H1 (cell line): ENCODE measurements around the gene ADAD1.

Source experiments
- EGR1 ChIP-seq: IDR thresholded peaks from 2 replicates; pipeline ENCODE4 v1.6.1; 2011; ENCODE audit warnings: low read depth, low read length, borderline replicate concordance
- MAFK ChIP-seq: IDR thresholded peaks from 2 replicates; pipeline ENCODE4 v1.6.1; 2012; ENCODE audit warnings: low read depth, mild to moderate bottlenecking, improper control_type of control experiment, low read length
- POLR2A ChIP-seq, 2 experiments: IDR thresholded peaks; 1 replicate in 1 of 2; 2 replicates in 1 of 2; pipeline ENCODE4 v1.6.1; 2011; ENCODE audit warnings: low read depth in 2 of 2, low read length in 2 of 2, mild to moderate bottlenecking in 2 of 2; ENCODE audit errors: control extremely low read depth in 1 of 2
- POLR2AphosphoS5 ChIP-seq: IDR thresholded peaks from 2 replicates; pipeline ENCODE4 v1.6.1; 2011; ENCODE audit warnings: low read depth, low read length
- TF ChIP-seq, protein P1 (sequence below), 3 experiments: IDR thresholded peaks; 1 replicate in 2 of 3; 2 replicates in 1 of 3; pipeline versions ENCODE4 v1.5.1 to v1.6.1; 2011; ENCODE audit warnings: low read length in 3 of 3, mild to moderate bottlenecking in 3 of 3, inconsistent platforms in 2 of 3, low read depth in 1 of 3, moderate library complexity in 1 of 3; ENCODE audit not compliant: insufficient read depth in 1 of 3; ENCODE audit errors: control extremely low read depth in 1 of 3

DNA sequence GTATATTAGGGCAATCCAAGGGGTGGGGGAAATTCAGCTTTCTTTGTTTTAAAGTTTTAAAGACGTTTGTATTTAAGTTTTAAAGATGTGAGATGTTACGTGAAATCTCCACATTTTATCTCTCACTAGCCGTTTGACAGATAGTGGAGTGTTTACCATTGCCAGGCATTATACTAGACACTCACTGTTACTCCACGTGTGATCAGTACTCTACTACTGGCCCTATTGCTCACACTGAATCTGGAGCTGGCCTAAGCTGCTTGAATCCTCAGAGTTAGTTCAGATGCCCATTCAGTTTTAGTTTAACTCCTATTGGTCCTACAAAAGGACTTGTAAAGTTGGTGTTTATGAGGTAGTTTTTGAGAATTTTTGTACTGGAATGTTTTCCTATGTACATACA is 4.5 kb downstream of the ADAD1 start:
- TF ChIP-seq POLR2A (IDR thresholded peaks at IDR 0.05; ENCODE audit: control extremely low read depth in 1 of 2, low read depth in 2 of 2, low read length in 2 of 2) (no peak), EGR1 (no peak), MAFK (no peak), POLR2AphosphoS5 (no peak)
- TF ChIP-seq, protein P1, sequence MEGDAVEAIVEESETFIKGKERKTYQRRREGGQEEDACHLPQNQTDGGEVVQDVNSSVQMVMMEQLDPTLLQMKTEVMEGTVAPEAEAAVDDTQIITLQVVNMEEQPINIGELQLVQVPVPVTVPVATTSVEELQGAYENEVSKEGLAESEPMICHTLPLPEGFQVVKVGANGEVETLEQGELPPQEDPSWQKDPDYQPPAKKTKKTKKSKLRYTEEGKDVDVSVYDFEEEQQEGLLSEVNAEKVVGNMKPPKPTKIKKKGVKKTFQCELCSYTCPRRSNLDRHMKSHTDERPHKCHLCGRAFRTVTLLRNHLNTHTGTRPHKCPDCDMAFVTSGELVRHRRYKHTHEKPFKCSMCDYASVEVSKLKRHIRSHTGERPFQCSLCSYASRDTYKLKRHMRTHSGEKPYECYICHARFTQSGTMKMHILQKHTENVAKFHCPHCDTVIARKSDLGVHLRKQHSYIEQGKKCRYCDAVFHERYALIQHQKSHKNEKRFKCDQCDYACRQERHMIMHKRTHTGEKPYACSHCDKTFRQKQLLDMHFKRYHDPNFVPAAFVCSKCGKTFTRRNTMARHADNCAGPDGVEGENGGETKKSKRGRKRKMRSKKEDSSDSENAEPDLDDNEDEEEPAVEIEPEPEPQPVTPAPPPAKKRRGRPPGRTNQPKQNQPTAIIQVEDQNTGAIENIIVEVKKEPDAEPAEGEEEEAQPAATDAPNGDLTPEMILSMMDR (IDR thresholded peaks at IDR 0.05; ENCODE audit: control extremely low read depth in 1 of 3, insufficient read depth in 1 of 3, low read depth in 1 of 3, low read length in 3 of 3), result no peak
